Inflammatory macrophage (primary cell): Measurements from ENCODE around the gene RNF10.
A peak's percentile ranks its signal among the peaks of the same experiment; 100 is the strongest.

Experiments used
- DNase-seq, 2 donors: peaks; one replicate each; pipeline ENCODE4 v3.0.0-alpha.2; 2020 to 2022

The RNF10 gene

GRCh38 chr12:120580787-120581723, 46.9 kb downstream of the RNF10 start, which contains the start of gene POP5:
Gene POP5, minus strand, starts transcription at chr12:120581402. Its CDS starts 40 bp downstream, at chr12:120581362.
- peak; percentile 98 to 99 for DNase-seq

DNA sequence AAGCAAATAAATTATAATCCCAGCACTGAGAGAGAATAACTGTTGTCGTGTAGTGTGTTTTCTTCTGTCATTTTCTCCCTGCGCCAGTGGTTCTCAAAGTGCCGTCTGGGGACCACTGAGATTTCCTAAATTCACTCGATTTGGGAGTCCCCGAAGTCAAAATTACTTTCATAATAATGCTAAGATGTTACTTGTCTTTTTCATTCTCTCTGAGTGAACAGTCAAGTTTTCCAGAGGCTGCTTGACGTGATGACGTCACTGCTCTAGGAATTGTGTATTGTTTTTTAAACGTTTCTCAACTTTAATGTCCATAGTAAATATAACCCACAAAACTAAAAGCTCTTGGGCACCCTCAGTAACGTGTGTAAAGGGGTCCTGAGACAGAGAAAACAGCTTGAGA, 47.8 kb downstream of the RNF10 start:
- no peak for DNase-seq

GRCh38 chr12:120583478-120584030, 49.4 kb downstream of the RNF10 start:
- DNase-seq, result peak; percentile 68 to 71

GRCh38 chr12:120584343-120585149, 50.4 kb downstream of the RNF10 start:
- peak; percentile 14 to 50 for DNase-seq

DNA sequence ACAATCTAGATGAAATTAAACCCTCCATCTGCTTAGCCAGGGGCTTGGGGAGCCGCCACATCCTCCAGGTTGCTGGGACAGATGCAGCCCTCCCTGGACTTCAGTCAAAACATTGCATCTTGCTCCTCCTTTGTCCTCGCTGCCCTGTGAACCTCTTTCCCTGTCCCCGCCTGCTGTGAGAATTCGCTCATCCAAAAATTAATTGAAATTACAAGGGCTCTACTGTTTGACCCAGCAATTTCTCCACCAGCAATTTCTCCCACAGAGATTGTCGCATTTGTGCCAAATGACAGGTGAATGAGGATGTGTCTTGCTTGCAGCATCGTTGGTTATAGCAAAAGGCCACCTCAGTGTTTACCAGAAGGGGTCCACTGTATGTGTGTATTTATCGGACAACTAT, 52.0 kb downstream of the RNF10 start:
- DNase-seq, result no peak

GRCh38 chr12:120586860-120587259, 52.7 kb downstream of the RNF10 start:
- DNase-seq, result no peak

- DNase-seq, result no peak
These were observed 54.2 kb downstream of the RNF10 start for GRCh38 chr12:120588371-120588770.

DNA sequence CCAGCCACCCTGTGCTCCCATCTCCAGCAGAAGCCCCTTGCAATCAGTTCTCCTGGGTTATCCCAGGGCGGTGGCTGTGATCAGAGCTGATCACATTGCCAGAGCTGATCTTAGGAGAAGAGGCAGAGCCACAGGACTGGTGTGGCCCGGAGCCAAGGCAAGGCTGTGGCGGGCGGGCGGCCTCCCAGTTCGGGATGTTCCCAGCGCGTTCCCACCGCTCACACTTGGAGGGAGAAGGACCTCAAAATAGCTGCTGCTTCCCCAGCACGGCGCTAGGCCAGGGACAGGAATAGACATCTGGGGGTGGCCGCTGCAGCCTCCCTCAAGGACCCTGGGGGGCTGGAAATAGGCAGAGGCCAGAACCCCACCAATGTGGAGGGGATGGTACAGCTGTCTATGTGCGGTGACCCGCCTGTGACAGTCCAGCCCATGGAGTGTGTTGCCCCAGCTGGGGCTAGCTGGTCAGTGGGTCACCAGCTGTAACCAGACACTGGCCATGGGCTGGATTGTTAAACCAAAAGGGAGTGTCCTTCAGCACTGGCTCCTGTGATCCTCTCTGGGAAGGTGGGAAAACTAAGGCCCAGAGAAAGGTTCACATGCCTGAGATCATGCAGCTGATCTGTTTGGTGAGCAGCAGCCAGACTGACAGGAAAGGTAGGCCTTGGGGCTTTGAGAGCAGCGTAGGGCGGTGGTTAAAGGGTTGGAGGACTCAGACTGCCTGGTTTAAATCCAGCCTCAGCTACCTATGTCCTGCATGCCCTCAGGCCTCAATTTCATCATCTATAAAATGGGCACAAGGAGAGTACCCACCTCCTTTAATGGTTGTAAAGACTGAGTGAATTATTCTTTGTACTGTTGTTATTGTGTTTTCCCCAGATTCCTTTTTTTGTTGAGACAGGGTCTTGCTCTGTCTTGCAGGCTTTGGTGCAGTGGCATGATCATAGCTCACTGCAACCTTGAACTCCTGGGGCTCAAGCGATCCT, 55.1 kb downstream of the RNF10 start:
- no peak for DNase-seq

DNA sequence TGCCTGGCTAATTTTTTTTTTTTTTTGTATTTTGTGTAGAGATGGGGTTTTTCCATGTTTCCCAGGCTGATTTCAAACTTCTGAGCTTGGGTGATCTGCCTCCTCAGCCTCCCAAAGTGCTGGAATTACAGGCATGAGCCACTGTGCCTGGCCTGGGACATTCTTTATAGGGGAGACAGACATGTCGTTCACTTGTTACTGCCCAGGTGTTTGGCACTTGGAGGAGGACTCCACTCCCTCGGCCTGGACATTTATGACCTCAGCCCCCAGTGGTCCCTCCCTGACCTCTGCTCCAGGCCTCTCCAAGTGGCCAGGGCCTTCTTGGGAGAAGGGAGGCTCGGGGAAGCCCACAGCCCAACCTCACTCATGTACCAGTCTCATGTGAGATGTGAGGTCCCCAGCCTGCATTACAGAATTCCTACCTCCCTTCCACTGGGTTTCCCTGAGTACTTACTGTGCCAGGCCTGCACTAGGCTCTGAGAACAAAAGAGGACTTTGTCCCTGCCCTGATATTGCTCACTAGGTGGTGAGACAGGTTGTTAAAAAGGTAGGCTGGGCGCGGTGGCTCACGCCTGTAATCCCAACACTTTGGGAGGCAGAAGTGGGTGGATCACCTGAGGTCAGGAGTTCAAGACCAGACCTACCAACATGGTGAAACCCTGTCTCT, 56.7 kb downstream of the RNF10 start:
- DNase-seq, result no peak

- DNase-seq, result peak in 1 of 2 donors; percentile 19
These were observed 58.2 kb downstream of the RNF10 start for GRCh38 chr12:120592121-120593049.

DNA sequence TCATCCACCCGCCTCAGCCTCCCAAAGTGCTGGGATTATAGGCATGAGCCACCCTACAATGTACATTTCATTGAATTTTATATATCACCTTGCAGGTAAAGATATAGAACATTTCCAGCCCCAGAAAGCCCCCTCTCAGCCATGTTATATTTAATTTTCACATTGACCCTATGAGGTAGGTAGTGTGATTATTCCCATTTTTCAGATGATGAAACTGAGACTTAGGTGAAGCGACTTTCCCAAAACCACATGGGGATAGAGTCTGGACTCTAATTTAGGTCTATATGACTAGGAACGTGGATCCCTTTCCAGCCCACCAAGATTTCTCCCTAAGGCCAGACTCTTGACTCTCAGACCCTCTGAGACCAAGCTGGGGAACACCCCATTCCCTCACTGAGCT, 62.7 kb downstream of the RNF10 start:
- DNase-seq, result no peak

GRCh38 chr12:120597861-120598260, 63.7 kb downstream of the RNF10 start:
- no peak for DNase-seq

- DNase-seq, result peak; percentile 82 to 88
These were observed 64.7 kb downstream of the RNF10 start for GRCh38 chr12:120598674-120599463.

DNA sequence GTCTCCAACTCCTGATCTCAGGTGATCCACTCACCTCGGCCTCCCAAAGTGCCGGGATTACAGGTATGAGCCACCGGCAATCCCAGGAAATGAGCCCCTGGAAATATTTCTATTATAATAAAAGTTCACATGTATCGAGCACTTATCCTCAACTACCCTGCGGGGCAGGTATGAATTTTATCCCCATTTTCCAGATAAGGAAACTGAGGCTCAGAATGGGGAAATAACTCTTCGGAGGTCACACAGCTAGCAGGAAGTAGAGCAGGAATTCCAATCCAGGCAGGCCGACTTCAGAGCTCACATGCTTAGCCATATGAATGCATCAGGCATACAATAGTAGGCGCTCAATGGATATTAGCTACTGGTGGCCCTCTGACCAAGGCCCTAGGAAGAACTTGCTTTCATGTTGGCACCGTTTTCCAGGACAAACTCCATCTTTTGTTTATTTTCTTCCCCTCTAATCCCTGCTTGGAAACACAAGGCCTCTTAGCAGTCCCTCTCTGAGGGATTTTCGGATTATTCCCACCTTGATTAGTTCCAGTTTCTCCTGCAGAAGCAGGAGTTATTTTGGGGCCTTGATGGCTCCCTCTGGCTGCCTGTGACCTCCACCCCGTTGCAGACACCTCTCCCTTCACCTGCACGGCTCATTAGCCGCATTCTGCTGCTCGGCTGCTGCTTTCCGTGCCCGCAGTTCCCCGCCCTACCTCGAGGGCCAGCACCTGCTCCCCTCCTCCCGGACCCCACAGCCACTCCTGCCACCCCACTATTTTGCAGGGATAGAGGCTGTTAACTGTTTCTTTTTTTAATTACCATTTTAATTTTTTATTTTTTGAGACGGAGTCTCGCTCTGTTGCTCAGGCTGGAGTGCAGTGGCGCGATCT, 65.8 kb downstream of the RNF10 start:
- DNase-seq, result peak in 1 of 2 donors; percentile 11

DNA sequence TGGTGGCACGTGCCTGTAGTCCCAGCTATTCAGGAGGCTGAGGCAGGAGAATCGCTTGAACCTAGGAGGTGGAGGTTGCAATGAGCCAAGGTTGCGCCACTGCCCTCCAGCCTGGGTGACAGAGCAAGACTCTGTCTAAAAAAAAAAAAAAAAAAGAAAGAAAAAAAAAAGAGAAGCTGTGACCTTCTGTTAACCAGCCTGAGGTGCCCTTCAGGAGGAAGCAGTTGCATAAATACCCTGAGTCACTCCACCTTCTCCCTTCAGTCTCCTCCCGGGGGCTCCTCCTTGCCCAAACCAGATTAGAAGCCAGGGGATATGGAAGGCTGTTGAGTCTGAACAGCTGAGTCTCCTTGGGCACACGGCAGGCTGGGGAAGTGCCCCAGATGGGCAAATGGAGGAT, 68.3 kb downstream of the RNF10 start:
- peak; percentile 82 to 85 for DNase-seq

DNA sequence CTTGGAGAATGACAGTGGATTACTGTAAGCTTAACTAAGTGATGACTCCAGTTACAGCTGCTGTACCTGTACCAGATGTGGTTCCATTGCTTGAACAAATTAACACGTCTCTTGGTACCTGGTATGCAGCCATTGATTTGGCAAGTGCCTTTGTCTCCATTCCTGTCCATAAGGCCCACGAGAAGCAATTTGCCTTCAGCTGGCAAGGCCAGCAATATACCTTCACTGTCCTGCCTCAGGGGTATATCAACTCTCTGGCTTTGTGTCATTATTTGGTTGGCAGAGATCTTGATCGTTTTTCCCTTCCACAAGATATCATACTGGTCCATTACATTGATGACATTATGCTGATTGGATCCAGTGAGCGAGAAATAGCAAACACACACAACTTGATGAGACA, 76.4 kb downstream of the RNF10 start:
- no peak for DNase-seq

DNA sequence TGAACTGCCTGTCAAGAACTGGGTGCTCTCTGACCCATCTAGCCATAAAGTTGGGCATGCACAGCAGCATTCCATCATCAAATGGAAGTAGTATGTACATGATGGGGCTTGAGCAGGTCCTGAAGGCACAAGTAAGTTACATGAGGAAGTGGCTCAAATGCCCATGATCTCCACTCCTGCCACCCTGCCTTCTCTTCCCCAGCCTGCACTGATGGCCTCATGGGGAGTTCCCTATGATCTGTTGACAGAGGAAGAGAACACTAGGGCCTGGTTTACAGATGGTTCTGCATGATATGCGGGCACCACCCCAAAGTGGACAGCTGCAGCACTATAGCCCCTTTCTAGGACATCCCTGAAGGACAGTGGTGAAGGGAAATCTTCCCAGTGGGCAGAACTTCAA, 77.4 kb downstream of the RNF10 start:
- peak; percentile 9 to 31 for DNase-seq

- no peak for DNase-seq
These were observed 80.7 kb downstream of the RNF10 start for GRCh38 chr12:120614848-120615247.
